GM06990 (cell line): Measurements from ENCODE around the gene MCTP1.

Experiments
- DNase-seq: peaks from one replicate; pipeline ENCODE4 v3.0.0-alpha.2; 2011; ENCODE audit not compliant: insufficient read length; ENCODE audit errors: extremely low read depth
- H3K27me3 ChIP-seq: replicated peaks from 2 replicates; pipeline ENCODE4 v1.6.0; 2011; ENCODE audit warnings: low read length; ENCODE audit not compliant: control insufficient read depth, insufficient read depth
- H3K36me3 ChIP-seq: 2 replicates; pipeline ENCODE4 v1.5.1; 2011; ENCODE audit warnings: low read length; ENCODE audit not compliant: control insufficient read depth, insufficient read depth
- H3K4me3 ChIP-seq: replicated peaks from 2 replicates; pipeline ENCODE4 v1.5.1; 2011; ENCODE audit warnings: low read depth, mild to moderate bottlenecking, control low read depth, low read length
- TF ChIP-seq, protein P1 (sequence below): IDR thresholded peaks from 2 replicates; pipeline ENCODE4 v1.5.1; 2011; ENCODE audit warnings: low read length, control low read depth, mild to moderate bottlenecking, inconsistent platforms; ENCODE audit not compliant: insufficient read depth, poor library complexity, severe bottlenecking

MCTP1 gene

DNA sequence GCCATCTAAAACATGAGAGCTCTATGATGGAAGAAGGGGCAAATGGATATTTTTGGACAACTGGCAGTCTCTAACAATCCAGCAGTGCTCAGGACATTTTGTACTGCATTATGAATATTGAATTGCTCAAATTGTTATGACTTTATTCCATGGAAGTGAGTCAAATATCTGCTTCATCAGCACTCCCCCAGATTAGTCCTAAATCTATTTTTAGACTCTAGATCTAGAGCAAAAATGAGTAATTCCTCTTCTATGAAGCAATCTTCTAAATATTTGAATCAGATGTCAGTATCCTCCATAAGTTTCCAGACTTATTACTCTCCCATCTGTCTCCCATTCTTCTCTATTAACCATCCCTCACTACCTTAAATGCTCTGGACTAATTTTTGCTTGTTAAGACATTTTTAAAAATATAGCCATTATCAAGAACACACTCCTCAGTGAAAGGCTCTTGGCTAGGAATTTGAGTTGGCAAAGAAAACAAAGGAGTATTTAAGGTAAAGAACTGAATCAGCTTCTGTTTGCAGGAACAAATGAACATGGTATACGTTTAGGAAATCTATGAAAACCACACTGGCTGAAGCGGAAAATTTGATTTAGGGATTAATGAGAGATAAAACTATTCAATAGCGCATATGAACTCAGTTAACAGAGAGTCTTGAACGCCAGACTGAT is 300.9 kb downstream of the MCTP1 start:
- Histone ChIP-seq H3K36me3 (no peaks in the 10 kb centered on the region), H3K4me3 (no peak overlapping the region), H3K27me3 (no peaks in the 10 kb centered on the region)
- DNase-seq = no peak
- TF ChIP-seq, protein P1, sequence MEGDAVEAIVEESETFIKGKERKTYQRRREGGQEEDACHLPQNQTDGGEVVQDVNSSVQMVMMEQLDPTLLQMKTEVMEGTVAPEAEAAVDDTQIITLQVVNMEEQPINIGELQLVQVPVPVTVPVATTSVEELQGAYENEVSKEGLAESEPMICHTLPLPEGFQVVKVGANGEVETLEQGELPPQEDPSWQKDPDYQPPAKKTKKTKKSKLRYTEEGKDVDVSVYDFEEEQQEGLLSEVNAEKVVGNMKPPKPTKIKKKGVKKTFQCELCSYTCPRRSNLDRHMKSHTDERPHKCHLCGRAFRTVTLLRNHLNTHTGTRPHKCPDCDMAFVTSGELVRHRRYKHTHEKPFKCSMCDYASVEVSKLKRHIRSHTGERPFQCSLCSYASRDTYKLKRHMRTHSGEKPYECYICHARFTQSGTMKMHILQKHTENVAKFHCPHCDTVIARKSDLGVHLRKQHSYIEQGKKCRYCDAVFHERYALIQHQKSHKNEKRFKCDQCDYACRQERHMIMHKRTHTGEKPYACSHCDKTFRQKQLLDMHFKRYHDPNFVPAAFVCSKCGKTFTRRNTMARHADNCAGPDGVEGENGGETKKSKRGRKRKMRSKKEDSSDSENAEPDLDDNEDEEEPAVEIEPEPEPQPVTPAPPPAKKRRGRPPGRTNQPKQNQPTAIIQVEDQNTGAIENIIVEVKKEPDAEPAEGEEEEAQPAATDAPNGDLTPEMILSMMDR = no peak

DNA sequence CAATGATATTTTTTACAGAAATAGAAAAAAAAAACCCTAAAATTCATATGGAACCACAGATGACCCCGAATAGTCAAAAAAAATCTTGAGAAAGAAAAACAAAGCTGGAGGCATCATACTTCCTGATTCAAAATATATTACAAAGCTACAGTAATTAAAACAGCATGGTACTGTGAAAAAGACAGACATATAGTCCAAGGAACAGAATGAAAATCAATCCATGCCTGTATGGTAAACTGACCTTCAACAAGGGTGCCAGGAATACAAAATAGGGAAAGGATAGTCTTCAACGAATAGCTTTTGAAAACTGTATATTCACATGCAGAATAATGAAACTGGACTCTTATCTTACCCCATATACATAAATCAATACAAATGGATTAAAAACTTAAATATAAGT is 307.5 kb downstream of the MCTP1 start:
- no peak for DNase-seq
- H3K27me3 ChIP-seq = no peaks in the 10 kb centered on the region
- H3K36me3 ChIP-seq = no peaks in the 10 kb centered on the region
- no peak overlapping the region for H3K4me3 ChIP-seq
- TF ChIP-seq, protein P1 = no peak

DNA sequence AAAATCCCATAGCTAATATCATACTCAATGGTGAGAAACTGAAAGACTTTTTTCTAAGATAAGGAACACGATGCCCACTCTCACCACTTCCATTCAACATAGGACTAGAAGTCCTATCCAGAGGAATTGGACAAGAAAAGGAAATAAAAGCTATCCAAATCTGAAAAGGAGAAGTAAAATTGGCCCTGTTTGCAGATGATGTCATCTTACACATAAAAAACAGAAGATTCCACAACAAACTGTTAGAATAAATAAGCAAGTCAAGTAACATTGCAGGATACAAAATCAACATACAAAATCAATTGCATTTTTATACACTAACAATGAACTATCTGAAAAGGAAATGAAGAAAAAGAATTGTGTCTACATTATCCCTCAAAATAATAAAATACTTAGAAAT is 308.0 kb downstream of the MCTP1 start:
- no peak overlapping the region for H3K4me3 ChIP-seq
- no peaks in the 10 kb centered on the region for H3K27me3 ChIP-seq
- DNase-seq = no peak
- TF ChIP-seq, protein P1 = no peak
- H3K36me3 ChIP-seq = no peaks in the 10 kb centered on the region

DNA sequence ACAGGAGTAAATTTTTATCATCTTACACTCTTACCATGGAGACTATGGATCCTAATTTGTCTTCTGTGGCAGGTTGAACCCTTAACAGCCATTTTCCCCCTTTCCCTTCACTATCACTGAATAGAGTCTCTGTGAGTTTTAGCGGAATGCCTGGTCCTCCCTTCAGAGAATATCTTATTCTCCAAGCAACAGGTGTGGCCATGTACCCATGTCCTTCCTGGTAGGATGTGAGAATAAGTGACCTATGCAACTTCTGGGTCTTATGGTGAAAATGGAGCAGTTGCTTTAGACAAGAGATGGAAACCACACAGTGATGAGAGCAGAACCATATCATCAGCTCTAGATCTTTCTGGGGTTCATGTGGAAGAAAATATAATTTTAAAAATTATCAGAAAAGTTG is 312.6 kb downstream of the MCTP1 start:
- DNase-seq = no peak
- TF ChIP-seq, protein P1 = no peak
- H3K27me3 ChIP-seq = no peaks in the 10 kb centered on the region
- H3K36me3 ChIP-seq = no peaks in the 10 kb centered on the region
- H3K4me3 ChIP-seq = no peak overlapping the region

DNA sequence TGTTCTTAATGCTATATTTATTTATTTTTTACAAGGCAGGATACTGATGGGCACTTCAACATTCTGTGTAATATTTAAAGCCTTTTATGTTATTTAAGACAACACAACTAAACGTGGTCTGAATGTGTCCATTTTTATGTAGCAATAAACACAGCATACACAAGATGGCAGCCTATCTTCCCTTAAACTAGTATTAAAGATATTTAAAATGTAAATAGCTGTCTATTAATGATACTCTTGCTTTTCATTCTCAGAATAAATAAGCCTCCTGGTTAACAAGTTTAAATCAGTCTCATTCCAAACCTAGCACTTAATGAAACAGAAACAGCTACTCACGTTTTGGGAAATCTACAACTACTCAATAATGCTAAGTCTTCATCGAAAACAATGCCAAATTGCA is 315.7 kb downstream of the MCTP1 start:
- DNase-seq = no peak
- Histone ChIP-seq H3K27me3 (no peaks in the 10 kb centered on the region), H3K4me3 (no peak overlapping the region), H3K36me3 (no peaks in the 10 kb centered on the region)
- TF ChIP-seq, protein P1 = peak; percentile 26
